GF-D8 (cell line): ENCODE results near the gene RPTOR.

ENCODE experiments used
- DNase-seq: peaks from one replicate; lab custom pipeline; 2025; lab: John Stamatoyannopoulos, UW

RPTOR gene

DNA sequence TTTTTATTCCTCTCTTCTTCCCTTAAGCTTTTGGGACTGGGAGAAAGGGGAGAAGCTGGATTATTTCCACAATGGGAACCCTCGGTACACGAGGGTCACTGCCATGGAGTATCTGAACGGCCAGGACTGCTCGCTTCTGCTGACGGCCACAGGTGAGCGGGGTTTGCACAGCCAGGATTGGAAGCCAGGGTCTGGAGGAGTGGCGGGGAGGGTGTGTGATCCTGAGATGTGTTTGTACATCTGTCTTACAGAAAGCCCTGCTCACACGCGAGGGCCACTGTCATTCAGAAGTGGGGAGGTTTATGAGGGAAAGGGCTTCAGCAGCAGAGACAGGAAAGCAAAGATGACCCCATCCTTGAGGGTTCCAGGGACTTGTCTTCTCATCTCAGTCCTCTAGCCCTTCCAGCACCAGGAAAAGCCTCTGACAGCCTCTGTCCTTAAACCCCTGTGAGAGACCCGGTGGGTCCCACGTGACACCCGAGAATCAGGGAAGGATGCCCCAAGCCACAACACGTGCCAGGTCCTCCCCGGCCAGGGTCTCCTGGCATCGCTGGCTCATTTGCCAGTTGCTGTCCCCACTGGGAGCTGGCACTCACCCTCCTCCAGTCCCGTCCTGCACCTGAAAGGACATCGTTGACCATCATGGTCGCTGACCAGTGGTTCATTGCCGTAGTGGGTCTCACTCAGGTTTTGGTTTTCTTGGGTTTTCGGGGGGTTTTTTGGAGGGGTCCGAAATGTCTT, 402.7 kb downstream of the RPTOR start:
- no peak for DNase-seq

GRCh38 chr17:80948019-80948975, 403.7 kb downstream of the RPTOR start:
- DNase-seq, result no peak

GRCh38 chr17:80948976-80949450, 404.4 kb downstream of the RPTOR start:
- no peak for DNase-seq

- no peak for DNase-seq
These were observed 405.1 kb downstream of the RPTOR start for GRCh38 chr17:80949451-80950421.

GRCh38 chr17:80950466-80951120, 406.0 kb downstream of the RPTOR start:
- DNase-seq, result no peak

DNA sequence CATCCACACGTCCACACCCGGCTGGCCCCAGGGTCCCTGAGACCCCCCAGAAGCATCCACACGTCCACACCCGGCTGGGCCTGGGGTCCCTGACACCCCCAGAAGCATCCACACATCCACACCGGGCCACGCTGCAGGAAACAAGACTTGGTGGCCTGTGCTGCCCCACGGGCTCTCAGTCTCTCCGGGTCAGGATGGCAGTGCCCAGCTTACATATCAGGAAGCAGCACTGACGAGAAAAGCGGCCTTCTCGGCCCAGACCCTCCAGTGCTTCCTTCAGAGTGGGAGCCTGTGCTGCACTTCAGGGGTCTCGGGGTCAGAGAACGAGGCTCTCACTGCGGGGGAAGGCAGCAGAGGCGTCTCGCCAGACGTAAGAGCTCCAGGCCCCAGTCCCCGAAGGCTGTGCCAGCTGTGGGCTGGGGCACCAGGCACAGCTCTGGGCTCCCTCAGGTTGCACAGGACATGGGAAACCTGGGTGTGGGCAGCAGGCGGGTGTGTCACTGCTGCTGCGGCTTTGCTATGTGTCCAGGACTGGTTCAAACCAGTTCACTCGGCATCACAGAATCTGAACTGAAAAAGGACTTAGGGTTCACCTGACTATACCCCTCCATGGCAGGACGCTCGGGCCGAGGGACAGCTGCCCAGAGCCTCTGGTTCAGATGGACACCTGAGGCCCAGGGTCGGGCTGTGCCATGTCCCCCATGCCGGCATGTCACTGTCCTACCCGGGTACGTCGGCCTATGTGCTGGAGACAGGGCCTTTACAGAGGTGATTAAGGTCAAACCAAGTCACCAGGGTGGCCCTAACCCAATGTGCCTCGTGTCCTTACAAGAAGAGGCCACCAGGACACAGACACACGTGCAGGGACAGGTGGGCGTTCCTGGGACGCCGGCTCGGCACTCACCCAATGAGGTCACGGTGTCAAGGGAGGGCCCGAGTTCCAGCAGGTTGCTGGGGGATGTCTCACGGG, 406.8 kb downstream of the RPTOR start:
- DNase-seq, result no peak

- DNase-seq, result no peak
These were observed 407.7 kb downstream of the RPTOR start for GRCh38 chr17:80952291-80952690.

DNA sequence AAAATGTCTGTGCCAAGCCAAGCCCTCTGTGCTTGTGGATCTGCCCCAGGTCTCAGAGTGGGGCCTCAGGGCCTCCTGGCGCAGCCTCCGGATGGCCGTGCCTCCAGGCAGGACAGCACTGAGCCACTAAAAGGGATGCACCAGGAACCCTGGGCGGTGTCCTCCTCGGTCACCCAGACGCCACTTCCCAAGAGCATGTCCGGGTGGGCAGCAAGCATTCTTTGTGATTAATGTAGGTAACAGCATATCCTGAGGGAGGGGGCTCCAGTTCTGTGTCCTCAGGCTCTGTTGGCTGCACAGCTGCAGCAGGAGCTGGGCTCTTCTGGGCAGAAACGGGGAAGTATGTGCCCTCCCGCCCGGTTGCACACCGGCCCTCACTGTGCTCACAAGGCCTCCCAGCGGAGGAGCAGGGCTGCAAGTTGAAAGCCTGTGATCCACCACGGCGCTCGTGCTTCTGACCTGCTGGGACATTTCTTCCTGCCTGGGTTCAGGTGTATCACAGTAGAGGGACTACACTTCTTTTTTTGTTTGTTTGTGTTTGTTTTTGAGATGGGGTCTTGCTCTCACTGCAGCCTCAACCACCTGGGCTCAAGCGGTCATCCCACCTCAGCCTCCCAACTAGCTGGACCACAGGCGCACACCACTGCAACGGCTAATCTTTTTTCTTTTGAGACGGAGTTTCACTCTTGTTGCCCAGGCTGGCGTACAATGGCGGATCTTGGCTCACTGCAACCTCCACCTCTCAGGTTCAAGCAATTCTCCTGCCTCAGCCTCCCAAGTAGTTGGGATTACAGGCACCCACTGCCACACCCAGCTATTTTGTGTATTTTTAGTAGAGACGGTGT, 409.1 kb downstream of the RPTOR start:
- DNase-seq, result no peak

- DNase-seq, result no peak
These were observed 410.4 kb downstream of the RPTOR start for GRCh38 chr17:80955078-80955477.

DNA sequence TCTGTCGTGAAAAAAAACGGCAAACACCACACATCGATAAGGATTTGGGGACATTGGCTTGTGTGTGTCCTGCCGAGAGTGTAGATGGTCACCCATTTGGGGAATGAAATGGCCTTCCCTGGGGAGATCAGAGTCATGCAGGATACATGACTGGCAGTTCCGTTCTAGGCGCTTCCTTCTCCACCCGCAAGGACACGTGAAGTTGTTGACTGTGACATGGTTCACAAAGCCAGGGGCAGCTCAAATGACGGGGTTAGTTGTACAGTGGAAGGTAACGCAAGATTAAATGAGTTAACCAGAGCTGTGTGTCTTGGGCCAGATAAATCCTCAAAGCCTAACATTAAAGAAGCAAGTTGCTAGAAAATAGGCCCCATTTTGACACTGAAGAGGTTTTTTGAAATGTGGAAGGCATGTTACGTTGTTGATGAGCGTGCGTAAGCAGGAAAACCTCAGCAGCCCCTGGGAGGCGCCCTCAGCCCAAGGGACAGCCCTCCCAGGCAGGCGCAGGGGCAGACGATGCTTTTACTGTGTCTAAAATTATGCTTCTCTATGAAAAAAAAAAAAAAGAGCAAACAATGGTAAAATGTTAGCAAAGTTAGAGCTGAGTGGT, 411.1 kb downstream of the RPTOR start:
- no peak for DNase-seq

DNA sequence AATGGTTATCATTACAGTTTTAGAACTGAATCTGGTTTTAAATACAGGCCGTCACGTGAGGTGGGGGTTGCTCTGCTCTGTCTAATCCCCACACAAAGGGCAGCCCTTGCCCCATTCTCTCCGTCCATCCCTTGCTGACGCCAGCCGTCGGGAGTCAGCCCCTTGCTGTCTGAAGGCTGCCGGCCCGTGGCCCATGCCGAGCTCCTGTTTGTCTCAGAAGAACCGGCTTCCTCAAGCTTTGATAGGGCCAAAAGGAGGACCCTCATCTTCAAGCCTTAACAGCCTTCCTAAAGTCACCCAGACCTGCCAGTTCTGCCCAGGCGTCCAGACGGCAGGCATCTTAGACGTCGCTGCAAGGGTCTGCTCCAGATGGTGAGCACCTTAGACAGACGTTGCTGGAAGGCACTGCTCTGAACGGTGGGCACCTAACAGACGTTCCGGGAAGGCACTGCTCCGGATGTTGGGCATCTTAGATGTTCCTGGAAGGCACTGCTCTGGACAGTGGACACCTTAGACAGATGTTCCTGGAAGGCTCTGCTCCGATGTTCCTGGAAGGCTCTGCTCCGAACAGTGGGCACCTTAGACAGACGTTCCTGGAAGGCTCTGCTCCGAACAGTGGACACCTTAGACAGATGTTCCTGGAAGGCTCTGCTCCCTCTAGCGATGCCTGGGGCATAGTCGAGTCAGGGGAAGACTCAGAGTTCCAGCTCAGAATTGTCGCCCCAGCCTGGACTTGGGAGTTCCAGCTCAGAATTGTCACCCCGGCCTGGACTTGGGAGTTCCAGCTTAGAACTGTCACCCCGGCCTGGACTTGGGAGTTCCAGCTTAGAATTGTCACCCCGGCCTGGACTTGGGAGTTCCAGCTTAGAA, 411.9 kb downstream of the RPTOR start:
- no peak for DNase-seq

- DNase-seq, result no peak
These were observed 412.9 kb downstream of the RPTOR start for GRCh38 chr17:80957461-80957941.

DNA sequence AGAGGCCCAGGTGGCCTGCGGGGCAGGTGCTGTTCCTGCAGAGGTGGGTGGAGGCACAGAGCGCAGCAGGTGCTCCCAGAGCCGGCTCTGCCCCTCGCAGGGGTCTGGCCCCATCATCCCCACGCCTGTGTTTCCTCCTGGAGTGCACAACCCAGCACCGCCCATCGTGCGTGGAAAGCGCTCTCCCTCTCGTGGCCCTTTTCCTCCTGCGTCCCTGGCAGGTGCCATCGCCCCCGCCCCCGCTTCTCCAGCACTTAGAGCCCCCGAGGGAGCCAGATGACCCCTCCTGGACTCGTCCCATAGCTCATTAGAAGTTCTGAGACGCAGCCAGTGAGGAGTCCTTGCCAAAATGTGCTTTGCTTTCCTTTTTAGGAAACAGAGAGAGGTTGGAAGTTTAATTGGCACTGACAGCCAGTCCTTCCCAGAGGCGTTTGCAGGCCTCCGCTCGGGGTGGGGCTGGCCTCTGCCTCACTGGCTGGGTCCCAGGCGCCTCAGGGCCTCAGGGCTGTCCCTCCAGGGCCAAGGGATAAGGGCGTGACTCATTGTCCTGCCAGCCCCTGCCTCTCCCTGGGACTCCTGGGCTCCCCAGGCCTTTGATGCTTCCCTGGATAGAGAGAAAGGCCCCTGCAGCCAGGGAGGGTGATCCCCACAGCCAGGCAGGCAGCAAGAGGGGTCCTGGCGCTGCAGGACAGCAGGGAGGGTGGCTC, 414.8 kb downstream of the RPTOR start:
- DNase-seq, result no peak

- no peak for DNase-seq
These were observed 415.6 kb downstream of the RPTOR start for GRCh38 chr17:80960037-80960796.

GRCh38 chr17:80960797-80961452, 416.3 kb downstream of the RPTOR start:
- no peak for DNase-seq
